ENCODE data around the gene NTF3.

DNA sequence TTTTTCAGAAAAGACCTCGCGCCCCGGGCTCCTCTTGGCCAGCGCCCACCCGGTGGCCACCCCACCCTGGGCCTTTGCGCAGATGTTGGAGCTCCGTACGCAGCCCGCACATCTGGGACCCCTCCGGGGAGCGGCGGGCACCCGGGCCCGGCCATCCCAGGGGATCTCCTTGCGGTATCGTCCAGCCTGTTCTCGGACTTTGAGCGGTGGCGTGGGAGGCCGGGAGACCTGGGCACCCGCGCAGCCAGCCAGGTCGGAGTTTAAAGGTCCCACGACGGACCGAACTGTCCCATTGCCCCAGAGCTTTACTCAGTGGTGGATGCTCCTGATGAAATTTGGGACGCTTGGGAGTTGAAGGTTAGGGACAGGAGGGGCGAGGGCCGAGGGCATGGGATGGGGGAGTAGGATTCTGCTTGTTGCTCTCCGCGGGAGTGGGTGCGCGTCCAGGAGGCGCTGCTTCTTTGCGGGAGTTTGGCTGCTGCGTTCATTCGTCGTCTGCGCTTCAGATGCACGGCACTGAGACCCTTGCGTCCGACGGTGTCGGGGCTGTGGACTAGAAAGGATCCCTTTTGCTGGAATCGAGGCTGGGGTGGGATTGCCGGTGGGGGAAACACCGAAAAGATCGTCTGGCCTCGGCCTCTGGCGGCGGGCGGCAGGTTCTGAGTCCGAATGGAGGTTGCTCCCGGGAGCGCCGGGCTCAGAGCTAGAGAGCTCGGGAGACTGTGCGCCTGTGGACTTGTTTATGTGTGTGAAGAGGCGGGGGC lies 1.4 kb downstream of the NTF3 start:
- TF ChIP-seq, protein P1, sequence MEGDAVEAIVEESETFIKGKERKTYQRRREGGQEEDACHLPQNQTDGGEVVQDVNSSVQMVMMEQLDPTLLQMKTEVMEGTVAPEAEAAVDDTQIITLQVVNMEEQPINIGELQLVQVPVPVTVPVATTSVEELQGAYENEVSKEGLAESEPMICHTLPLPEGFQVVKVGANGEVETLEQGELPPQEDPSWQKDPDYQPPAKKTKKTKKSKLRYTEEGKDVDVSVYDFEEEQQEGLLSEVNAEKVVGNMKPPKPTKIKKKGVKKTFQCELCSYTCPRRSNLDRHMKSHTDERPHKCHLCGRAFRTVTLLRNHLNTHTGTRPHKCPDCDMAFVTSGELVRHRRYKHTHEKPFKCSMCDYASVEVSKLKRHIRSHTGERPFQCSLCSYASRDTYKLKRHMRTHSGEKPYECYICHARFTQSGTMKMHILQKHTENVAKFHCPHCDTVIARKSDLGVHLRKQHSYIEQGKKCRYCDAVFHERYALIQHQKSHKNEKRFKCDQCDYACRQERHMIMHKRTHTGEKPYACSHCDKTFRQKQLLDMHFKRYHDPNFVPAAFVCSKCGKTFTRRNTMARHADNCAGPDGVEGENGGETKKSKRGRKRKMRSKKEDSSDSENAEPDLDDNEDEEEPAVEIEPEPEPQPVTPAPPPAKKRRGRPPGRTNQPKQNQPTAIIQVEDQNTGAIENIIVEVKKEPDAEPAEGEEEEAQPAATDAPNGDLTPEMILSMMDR (IDR thresholded peaks at IDR 0.05), result no peak
- TF ChIP-seq POLR2AphosphoS5 (IDR thresholded peaks at IDR 0.05), result no peak
- no peak for TF ChIP-seq POLR2A (IDR thresholded peaks at IDR 0.05)
